ENCODE results near the gene DPAGT1. TPM values are rescaled to one million over a fixed set of nuclear protein-coding genes. Genes with fewer than 3 reads are reported as not detected.

Gene DPAGT1
- total RNA-seq, 1 donor from 2014 or later, result 10.4 TPM

DNA sequence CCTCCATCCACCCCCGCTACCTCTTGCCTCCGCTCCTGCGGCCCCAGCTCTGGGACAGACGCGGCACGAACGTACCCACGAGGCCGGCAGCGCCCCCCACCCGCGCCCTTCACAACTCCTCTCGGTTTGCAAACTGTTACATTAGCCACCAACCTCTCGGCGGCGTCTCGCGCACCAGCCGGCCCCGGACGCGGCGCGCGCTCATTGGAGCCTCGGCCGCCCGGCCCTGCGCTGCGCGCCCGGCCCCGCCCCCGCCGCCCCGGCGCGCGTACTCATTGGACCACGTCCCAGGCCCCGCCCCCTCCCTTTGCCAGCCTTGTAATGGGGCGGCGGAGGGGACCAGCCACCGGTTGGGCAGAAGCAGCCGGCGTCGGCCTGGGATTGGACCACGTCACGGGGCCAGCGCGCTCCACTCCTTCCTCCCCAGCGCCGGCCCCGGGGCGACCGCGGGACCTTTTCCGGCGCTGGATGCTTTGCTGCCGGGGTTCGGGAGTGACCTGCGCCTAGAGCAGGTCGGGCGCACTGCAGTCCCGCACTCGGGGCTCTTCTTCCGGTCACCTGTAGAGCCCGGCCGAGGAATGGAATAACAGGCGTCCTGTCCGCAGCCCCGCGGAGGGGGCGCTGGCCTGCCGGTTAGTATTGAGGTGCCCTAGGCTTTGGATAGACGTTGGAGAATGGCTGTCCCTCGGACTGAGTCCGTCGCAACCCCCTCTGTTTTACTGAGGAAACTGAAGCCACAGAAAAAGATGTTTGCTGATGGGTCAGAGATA is 44.5 kb downstream of the DPAGT1 start, which contains the start of gene HYOU1:
Gene HYOU1 (minus strand): TSS at position 206 of the 770 bp plus-strand sequence. CDS start 1,045 bp downstream, outside the sequence.
- peak; percentile 93 for DNase-seq

DNA sequence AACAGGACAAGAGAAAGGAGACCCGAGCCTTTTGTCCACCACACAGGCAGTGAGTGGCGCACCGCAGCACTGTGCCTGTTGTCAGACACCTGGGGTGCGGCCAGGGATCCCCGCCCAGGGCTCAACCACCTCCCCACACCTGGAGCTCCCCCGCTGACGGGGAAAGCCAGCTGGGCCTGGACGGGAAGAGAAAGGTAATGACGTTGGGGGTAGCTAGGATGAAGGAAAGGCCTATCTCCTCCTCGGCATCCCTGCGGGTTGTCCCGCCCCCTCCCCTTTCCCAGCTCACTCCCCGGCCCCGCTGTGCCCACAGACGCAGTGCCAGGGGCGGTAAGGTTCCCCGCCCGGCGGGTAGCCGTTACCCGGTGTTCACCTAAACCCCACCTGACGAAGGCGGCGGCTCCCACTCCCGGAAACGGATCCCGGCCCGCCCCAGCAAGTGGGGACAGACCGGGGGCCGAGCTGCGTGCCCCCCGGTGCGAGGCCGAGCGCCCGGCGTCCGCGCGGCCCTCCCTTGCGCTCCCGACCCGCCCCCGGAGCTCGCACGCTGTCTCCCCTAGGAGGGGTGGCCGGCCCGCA is 45.1 kb downstream of the DPAGT1 start:
- DNase-seq, result no peak

DNA sequence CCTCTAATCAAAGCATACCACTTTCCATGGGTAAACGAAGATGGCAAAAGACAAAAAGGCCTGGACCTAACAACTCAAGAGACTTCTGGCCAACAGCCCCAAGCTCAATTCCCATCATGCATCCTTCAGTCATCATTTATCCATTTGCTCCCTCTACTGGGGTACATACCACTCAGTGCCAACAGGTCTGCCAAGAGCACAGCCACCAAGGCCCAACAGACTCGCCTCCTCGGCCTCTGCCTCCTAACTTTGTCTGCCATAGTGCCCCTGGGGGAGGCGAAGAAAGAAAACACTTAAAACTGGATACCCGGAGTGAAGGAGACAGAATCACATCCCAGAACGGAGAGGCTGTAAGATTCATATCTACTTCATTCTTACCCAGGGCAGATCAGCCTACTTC is 45.8 kb downstream of the DPAGT1 start:
- no peak for DNase-seq

DNA sequence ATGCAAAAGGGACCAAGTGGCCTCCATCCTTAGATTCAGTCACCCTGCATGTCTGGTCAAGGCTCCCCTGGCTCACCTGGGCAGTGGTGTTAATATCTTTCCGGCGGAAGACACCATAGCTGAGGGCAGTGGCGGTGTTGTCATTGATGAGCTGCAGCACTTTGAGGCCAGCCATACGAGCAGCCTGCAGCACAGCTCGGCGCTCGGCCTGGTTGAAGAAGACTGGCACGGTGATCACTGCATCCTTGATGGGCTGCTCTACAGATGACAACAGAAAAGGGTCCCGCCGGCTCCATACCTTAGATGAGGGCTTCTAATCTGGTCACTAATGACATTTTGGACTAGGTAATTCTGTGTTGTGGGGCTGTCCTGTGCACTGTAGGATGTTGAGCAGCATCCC is 47.2 kb downstream of the DPAGT1 start:
- DNase-seq, result no peak

DNA sequence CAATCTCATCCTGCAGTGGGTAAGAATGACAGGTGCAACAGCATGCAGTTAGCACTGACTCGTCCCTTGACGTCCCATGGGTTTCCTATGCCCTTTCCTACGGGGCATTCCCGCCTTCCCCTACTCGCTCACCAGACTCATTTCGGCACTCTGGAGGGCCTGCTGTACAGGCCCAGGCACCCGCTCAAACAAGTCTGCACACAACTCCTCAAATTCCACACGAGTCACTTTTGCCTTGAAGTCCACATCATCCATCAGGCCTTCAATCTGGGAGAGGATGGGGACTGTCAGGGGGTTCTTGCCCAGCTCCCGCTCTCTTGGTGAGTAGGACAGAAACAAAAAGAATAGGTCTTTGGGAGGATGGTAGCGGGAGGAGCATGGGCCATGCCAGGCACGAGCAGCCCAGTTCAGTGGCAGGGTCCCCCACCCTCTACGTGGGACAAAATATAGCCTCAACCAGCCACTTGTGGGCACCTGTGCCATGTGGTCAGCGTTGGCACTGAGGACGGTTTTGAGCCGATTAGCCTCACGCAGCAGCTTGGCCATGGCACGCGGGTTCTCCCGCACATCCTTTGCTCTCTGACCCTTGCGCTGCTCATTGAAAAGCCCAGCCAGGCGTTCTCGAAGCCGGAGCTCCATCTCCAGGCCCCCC is 49.4 kb downstream of the DPAGT1 start:
- DNase-seq, result no peak

DNA sequence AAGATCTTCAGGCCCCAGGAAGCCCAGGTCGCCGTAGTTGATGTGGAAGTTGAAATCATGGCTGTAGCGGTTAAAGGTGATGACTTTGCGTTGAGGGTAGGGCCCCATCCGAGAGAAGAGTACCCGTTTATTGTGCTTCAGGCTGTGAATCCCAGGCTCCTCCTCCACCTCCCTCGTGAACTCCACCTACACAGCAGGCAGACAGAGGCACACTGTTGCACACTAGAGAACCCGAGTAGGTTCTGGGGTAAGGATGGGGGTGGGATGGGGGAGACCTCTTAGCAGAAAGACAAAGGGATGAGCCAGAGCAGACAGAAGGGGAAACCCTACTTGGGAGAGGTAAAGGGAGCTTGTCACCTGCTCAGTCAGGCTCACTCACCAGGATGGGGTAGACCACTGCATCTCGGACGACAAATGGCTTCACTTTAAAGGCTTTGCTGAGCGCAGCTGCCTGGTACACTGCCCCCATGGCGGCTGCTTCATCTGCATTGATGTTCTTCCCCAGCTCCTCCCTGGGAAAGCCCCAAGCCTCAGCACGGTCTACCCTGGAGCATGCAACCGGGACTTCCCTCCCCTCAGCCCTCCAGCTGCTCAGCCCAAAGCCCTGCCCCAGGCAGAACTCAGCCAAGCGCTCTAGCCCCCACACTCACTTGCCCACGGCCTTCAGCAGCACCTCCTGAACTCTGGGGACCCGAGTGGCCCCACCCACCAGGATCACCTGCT is 50.1 kb downstream of the DPAGT1 start:
- no peak for DNase-seq

DNA sequence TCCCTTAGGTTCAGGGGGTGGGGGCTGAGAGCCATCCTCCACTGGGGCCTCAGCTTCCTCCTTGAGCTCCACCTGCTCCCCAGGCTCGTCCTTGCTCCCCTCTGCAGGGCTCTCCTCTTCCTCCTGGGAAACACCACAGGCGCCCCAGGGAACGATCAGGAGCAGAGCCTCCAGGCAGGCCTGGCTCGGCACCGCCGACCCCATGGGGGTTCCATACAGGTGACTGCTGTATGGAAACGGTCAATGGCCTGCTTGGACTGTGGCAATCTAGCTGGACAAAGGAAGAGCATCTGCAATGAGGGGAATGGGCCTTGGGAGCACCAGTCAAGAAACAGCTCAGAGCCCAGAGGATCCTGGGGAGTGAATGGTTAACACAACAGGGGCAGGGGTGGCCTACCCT is 52.6 kb downstream of the DPAGT1 start:
- no peak for DNase-seq

DNA sequence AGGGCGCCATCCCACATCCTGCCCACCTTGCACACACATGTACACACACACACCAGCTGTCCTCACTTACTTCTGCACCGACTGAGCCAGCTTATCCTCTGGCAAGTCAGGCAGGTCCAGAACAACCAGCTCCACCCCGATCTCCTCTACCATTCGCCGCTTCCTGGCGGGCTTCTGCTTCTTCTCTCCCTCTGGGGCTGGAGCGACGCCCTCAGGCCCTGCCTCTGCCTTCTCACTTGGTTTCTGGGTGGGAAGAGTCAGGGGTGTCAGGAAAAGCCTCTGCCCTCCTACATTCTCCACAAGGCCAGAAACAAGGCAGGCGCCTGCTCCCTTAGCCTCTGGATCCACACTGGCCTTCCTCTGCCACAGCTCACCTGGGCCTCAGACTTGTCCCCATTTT is 53.0 kb downstream of the DPAGT1 start:
- no peak for DNase-seq

DNA sequence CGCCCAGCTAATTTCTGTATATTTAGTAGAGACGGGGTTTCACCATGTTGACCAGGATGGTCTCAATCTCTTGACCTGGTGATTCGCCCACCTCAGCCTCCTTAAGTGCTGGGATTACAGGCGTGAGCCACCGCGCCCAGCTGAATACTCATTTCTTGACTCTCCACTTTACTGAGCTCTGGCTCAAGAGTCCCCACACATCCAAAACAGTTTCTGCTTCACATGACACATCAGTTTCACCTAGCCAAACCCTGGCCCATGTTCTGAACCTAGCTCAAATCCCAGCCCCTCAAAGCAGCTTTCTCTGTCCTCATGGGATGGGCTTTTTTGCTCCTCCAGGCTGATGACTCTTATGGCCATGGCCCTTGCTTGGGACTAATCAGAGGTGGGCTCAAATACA is 54.4 kb downstream of the DPAGT1 start:
- no peak for DNase-seq

Other genes starting within 250 kb of the DPAGT1 start
- gene CXCR5, start 218.0 kb downstream of the DPAGT1 start, total RNA-seq, result not detected
- 20.9 TPM for gene BCL9L, start 175.9 kb downstream of the DPAGT1 start, total RNA-seq
- not detected for gene UPK2, start 145.6 kb downstream of the DPAGT1 start, total RNA-seq
- gene FOXR1, start 130.1 kb downstream of the DPAGT1 start, total RNA-seq, result not detected
- 25.2 TPM for gene CENATAC, start 103.7 kb downstream of the DPAGT1 start, total RNA-seq
- gene RPS25, start 83.5 kb downstream of the DPAGT1 start, total RNA-seq, result 818 TPM
- 34.2 TPM for gene TRAPPC4, start 83.1 kb downstream of the DPAGT1 start, total RNA-seq
- gene SLC37A4, start 71.0 kb downstream of the DPAGT1 start, total RNA-seq, result 5.5 TPM
- gene HYOU1, start 44.6 kb downstream of the DPAGT1 start, total RNA-seq, result 31.6 TPM
- gene VPS11, start 34.0 kb downstream of the DPAGT1 start, total RNA-seq, result 25.4 TPM
- gene HMBS, start 17.0 kb downstream of the DPAGT1 start, total RNA-seq, result 10.5 TPM
- 4.5 TPM for gene C2CD2L, start 5.5 kb upstream of the DPAGT1 start, total RNA-seq
- 14.3 TPM for gene HINFP, start 19.7 kb upstream of the DPAGT1 start, total RNA-seq
- gene ABCG4, start 47.2 kb upstream of the DPAGT1 start, total RNA-seq, result 1.1 TPM
- gene NLRX1, start 66.9 kb upstream of the DPAGT1 start, total RNA-seq, result 19.1 TPM
- 0.59 TPM for gene NHERF4, start 83.6 kb upstream of the DPAGT1 start, total RNA-seq
- 10.9 TPM for gene CBL, start 104.5 kb upstream of the DPAGT1 start, total RNA-seq
- 65.5 TPM for gene MCAM, start 215.3 kb upstream of the DPAGT1 start, total RNA-seq
- 5.0 TPM for gene RNF26, start 232.7 kb upstream of the DPAGT1 start, total RNA-seq
- 14.4 TPM for gene C1QTNF5, start 239.0 kb upstream of the DPAGT1 start, total RNA-seq
- 0.10 TPM for gene MFRP, start 244.9 kb upstream of the DPAGT1 start, total RNA-seq

Data from skin of body (tissue), 2 donors.